T-helper 2 cell treated with Interferon-gamma antibody and Interleukin-4, amounts not matched to agents 5 μg/mL and 100 μg/mL, for 36 hours (primary cell): ENCODE measurements around the gene LRRC25.

ENCODE experiments used
- DNase-seq: peaks from one replicate; pipeline ENCODE4 v3.0.0; 2021; ENCODE audit warnings: low spot score
- H3K27ac Mint-ChIP-seq: one replicate; pipeline ENCODE4 v1.8.0; 2021; ENCODE audit warnings: mild to moderate bottlenecking, mixed read lengths
- H3K27me3 Mint-ChIP-seq: one replicate; pipeline ENCODE4 v1.8.0; 2021; ENCODE audit warnings: low read depth, mixed read lengths
- H3K36me3 Mint-ChIP-seq: one replicate; pipeline ENCODE4 v1.8.0; 2021; ENCODE audit warnings: low read depth, mixed read lengths
- H3K4me1 Mint-ChIP-seq: one replicate; pipeline ENCODE4 v1.8.0; 2021; ENCODE audit warnings: low read depth, mixed read lengths
- H3K4me3 Mint-ChIP-seq: one replicate; pipeline ENCODE4 v1.8.0; 2022; ENCODE audit warnings: mild to moderate bottlenecking, moderate library complexity, mixed read lengths
- H3K9me3 Mint-ChIP-seq: one replicate; pipeline ENCODE4 v1.8.0; 2021; ENCODE audit warnings: mixed read lengths

LRRC25 gene

DNA sequence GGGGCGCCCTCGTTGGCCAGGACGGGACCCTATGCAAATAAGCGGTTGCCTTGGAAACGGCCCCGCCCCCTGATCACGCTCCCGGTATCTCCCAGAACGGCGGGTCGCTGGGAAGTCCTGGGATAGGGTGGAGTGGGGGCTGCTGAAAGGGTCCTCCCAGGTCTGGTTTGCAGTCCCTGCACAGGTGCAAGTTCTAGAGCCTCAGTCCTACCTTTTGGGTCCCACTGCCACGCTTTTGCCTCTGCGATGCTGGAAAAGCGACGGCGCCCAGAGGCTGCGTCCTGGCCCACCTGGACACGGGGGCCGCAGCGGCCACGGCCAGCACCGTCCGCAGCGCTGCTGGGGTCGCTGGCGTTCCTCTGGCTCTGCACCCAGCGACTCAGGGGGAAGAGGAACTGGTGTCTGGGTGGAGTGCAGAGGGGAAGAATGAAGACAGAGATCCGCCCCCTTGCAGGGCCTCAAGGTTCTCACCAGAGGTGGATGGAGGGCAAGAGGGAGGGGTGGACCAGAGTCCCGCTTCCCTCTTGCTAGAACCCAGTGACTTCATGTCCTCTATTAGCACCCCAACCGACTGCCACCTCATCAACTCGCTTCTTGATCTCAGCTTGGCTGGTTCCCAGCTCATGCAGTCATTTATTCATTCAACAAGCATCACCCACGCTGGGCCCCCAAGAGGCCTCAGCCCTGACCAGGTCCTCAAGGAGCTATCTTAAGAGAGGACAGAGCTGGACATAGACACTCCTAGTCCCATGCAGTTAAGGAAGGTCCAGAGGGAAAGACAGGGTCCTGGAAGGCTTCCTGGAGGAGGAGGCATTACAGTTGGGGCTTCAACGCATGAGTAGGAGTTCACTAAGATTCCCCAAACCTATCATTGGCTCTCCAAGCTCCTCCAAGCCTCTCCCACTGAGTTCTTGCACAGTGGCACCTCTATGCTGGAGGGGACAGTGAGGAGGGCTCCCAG, at the start of gene LRRC25:
TSS of gene LRRC25 (minus strand) at position 381 of the 961 bp plus-strand sequence. CDS start 659 bp downstream, outside the sequence.
- Mint-ChIP-seq H3K4me1 (peaks cover 12% of the 10 kb centered on the region), H3K9me3 (no peaks in the 10 kb centered on the region), H3K27ac (no peak within 1 kb of the TSS), H3K36me3 (no peaks in the 10 kb centered on the region), H3K4me3 (no peak within 1 kb of the TSS), H3K27me3 (peaks cover 18% of the 10 kb centered on the region)
- DNase-seq: no peak

DNA sequence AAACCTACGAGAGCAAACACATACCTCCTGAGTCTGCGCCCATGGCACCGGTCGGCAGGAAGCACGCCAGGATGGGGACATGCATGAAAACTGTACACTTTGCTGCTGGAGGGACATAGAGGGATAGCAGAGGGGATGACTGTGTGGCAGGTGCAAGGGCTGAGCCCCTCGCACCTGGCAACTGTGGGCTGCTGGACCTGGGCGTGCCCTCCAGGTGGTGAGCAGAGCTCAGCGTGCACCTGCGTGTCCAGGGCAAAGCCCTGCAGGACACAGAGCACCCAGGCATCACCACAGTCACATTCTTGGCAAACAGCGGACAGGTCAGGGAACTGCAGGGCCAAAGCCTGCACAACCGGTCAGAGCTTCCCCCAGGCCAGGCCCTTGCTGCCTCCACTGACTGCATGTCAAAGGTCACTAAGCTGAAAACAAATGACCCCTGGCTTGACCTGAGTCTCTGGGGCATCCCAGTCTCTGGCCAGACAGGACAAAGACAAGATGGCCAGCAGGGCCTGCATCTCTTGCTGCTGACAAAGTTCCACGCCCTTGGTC, 49.5 kb upstream of the LRRC25 start:
- Mint-ChIP-seq H3K36me3 (peaks cover 23% of the 10 kb centered on the region), H3K9me3 (peaks cover 5% of the 10 kb centered on the region), H3K4me1 (peaks cover 8% of the 10 kb centered on the region), H3K27ac (no peak overlapping the region), H3K27me3 (no peaks in the 10 kb centered on the region), H3K4me3 (no peak overlapping the region)
- DNase-seq: no peak

- no peak for DNase-seq
- no peak overlapping the region for H3K4me3 Mint-ChIP-seq
- H3K4me1 Mint-ChIP-seq: peaks cover 12% of the 10 kb centered on the region
- no peaks in the 10 kb centered on the region for H3K27me3 Mint-ChIP-seq
- H3K27ac Mint-ChIP-seq: no peak overlapping the region
- peaks cover 23% of the 10 kb centered on the region for H3K36me3 Mint-ChIP-seq
- peaks cover 5% of the 10 kb centered on the region for H3K9me3 Mint-ChIP-seq
Measured at GRCh38 chr19:18446145-18446810, 48.9 kb upstream of the LRRC25 start.

DNA sequence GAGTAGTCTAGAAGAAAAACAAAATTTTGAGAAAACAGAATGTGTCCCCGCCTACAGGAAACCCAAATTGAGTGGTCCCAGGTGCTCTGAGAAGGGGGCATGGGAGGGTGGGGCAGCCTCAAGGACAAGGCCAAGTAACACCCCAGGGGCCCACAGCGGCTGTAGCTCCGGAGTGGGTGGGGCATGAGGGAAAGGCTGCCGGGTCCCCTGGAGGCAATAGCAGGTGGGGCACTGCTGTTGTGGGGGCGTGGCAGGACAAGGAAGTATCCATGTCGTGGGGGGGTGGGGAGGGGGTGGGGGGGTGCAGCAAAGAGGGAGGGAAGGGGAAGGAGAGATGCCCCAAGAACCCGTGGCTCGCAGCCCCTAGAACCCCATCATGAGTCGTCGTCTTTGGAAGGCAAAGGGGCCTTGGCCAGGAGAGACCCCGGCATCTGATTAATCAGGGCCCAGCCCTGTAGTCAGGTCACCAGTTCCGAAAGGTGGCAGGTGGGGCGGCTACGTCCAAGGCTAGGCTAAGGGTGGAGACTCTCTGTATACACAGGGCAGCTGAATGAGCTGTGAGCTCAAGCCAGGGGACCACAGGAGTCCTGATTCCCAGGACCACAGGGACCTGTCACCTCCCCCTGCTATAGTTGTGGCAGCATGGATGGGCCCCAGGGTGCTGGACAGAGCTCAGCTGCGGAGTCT, 48.0 kb upstream of the LRRC25 start:
- Mint-ChIP-seq H3K9me3 (peaks cover 5% of the 10 kb centered on the region), H3K27ac (no peak overlapping the region), H3K4me3 (no peak overlapping the region), H3K36me3 (peaks cover 23% of the 10 kb centered on the region), H3K27me3 (no peaks in the 10 kb centered on the region), H3K4me1 (peaks cover 12% of the 10 kb centered on the region)
- DNase-seq: no peak

GRCh38 chr19:18444513-18444912, 47.1 kb upstream of the LRRC25 start:
- H3K4me3 Mint-ChIP-seq: no peak overlapping the region
- H3K27ac Mint-ChIP-seq: no peak overlapping the region
- H3K4me1 Mint-ChIP-seq: peaks cover 14% of the 10 kb centered on the region
- no peak for DNase-seq
- H3K27me3 Mint-ChIP-seq: no peaks in the 10 kb centered on the region
- H3K9me3 Mint-ChIP-seq: peaks cover 5% of the 10 kb centered on the region
- H3K36me3 Mint-ChIP-seq: peaks cover 23% of the 10 kb centered on the region

GRCh38 chr19:18443831-18444230, 46.4 kb upstream of the LRRC25 start:
- Mint-ChIP-seq H3K27me3 (no peaks in the 10 kb centered on the region), H3K27ac (no peak overlapping the region), H3K4me3 (no peak overlapping the region), H3K9me3 (peaks cover 5% of the 10 kb centered on the region), H3K36me3 (peaks cover 23% of the 10 kb centered on the region), H3K4me1 (peaks cover 14% of the 10 kb centered on the region)
- DNase-seq: no peak

DNA sequence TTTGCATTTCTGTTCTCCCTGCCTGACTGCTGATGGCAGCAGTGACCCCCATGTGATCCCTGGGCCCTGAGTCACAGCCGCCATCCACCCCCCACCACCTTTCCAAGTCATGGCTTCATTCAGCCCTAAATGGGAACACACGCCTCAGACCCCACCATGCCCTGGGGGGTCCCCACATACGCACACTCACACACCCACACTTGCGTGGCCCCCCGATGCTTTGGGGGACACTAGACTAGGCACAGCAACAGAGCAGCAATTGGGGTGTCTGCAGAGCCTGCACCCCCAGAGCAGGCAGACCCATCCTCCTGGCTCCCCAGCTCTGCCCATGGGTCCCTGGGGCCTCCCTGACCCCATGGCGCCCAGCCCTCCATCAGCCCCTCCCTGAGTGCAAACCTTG, 46.0 kb upstream of the LRRC25 start:
- Mint-ChIP-seq H3K4me1 (peaks cover 14% of the 10 kb centered on the region), H3K36me3 (peaks cover 21% of the 10 kb centered on the region), H3K27ac (peak overlapping the region; percentile 4), H3K27me3 (no peaks in the 10 kb centered on the region), H3K9me3 (peaks cover 5% of the 10 kb centered on the region), H3K4me3 (no peak overlapping the region)
- DNase-seq: no peak

DNA sequence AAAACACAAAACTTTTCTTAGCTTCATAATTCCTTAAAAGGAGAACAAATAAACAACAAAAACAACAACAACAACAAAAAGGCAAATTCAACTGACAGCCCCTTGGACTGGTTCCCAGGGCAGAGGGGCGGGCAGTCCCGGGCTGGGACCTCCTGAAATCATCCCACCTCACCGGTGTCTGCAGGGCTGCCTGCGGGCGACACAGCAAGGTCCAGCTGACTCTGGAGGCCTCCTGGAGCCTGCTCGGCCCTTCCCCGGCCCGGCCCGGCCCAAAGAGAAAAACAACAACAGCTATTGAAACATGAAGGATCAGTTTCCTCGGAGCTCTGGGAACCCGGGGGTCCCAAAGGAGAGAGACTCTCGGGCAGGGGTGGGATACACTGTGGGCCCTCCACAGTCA, 45.5 kb upstream of the LRRC25 start:
- no peak overlapping the region for H3K4me3 Mint-ChIP-seq
- H3K9me3 Mint-ChIP-seq: peaks cover 5% of the 10 kb centered on the region
- H3K27me3 Mint-ChIP-seq: no peaks in the 10 kb centered on the region
- H3K27ac Mint-ChIP-seq: peak overlapping the region; percentile 87
- peaks cover 18% of the 10 kb centered on the region for H3K36me3 Mint-ChIP-seq
- H3K4me1 Mint-ChIP-seq: peaks cover 14% of the 10 kb centered on the region
- DNase-seq: no peak

DNA sequence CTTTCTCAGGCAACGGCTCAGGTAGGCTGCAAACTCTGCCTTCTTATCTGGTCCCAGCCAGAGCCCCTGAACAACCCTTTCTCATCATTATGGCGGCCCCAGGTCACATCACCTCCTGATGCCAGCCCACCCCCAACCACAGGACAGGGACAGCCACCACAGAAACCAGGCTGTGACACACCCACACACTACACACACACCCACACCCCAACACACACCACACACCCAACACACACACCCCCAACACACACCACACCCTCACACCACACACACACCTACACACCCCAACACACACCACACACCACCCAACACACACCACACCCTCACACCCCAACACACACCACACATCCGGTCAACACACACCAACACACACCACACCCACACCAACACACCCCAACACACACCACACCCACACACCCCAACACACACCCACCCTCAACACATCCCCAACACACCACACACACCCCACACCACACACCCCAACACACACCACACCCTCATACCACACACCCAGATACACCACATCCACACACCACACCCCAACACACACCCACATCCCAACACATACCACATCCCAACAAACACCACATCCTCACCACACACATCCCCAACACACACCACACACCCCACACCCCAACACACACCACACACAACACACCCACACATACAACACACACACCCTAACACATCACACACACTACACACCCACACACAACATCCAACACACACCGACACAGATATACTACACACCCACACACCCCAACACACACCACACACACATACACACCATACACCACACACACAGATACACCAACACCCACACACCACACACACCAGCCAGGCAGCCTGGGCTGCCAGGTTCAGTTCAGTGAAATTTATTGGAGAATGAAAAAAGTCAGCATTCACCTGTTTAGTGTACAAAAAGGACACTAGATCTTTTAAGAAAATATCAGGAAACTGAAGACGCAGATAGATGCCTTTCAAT, 44.7 kb upstream of the LRRC25 start:
- DNase-seq: no peak
- peaks cover 14% of the 10 kb centered on the region for H3K4me1 Mint-ChIP-seq
- no peaks in the 10 kb centered on the region for H3K27me3 Mint-ChIP-seq
- peak overlapping the region; percentile 87 for H3K27ac Mint-ChIP-seq
- peaks cover 18% of the 10 kb centered on the region for H3K36me3 Mint-ChIP-seq
- H3K9me3 Mint-ChIP-seq: peaks cover 5% of the 10 kb centered on the region
- H3K4me3 Mint-ChIP-seq: peak overlapping the region; percentile 43

GRCh38 chr19:18440936-18441803, 43.7 kb upstream of the LRRC25 start:
- H3K36me3 Mint-ChIP-seq: peaks cover 18% of the 10 kb centered on the region
- peaks cover 18% of the 10 kb centered on the region for H3K4me1 Mint-ChIP-seq
- no peak for DNase-seq
- peak overlapping the region; percentile 87 for H3K27ac Mint-ChIP-seq
- H3K27me3 Mint-ChIP-seq: no peaks in the 10 kb centered on the region
- H3K9me3 Mint-ChIP-seq: peaks cover 5% of the 10 kb centered on the region
- no peak overlapping the region for H3K4me3 Mint-ChIP-seq

DNA sequence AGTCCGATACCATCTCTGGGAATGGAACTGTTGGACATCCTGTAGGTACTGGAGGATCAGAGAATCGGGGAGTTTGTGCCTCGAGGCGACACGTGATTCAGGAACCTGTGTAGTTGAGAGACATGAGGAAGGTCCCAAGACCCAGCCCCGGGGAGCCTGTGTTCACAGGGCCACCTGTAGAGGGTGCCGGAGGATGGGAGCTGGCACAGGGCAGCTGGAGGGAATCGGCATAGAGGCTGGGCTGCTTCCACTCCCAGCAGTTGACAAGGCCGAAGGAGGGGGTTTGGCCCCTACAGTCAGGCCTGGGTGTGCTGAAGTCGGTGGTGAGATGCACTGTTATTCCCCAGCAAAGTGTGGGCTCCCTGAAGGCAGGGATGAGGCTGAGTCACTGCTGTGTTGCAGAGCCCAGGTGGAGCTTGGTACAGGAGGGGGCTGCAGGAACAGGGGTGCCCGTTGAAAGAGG, 43.0 kb upstream of the LRRC25 start:
- Mint-ChIP-seq H3K27ac (peak overlapping the region; percentile 49), H3K4me3 (no peak overlapping the region), H3K27me3 (no peaks in the 10 kb centered on the region), H3K36me3 (peaks cover 18% of the 10 kb centered on the region), H3K4me1 (peaks cover 18% of the 10 kb centered on the region), H3K9me3 (peaks cover 5% of the 10 kb centered on the region)
- no peak for DNase-seq

DNA sequence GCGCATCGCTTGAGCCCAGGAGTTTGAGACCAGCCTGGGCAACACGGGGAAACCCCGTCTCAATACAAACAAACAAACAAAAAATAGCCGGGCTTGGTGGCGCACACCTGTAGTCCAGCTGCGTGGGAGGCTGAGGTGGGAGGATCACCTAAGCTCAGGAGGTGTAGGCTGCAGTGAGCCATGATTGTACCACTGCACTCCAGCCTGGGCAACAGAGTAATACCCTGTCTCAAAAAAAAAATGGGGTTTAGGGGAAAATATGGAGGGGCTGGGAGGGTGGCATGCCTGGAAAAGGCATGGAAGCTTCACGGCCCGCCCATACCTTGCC, 42.5 kb upstream of the LRRC25 start:
- peaks cover 5% of the 10 kb centered on the region for H3K9me3 Mint-ChIP-seq

More for the DNA sequence above, 42.5 kb upstream of the LRRC25 start:
- H3K4me1 Mint-ChIP-seq: peaks cover 18% of the 10 kb centered on the region
- no peaks in the 10 kb centered on the region for H3K27me3 Mint-ChIP-seq
- no peak overlapping the region for H3K4me3 Mint-ChIP-seq
- DNase-seq: no peak
- no peak overlapping the region for H3K27ac Mint-ChIP-seq
- peaks cover 18% of the 10 kb centered on the region for H3K36me3 Mint-ChIP-seq
